Stimulated activated CD4-positive, alpha-beta T cell treated with anti-CD3 and anti-CD28 coated beads, TNF-alpha, amount 100 ng/mL, for 48 hours (primary cell): ENCODE data around the gene PDE2A.

Source experiments
- DNase-seq, 3 donors: peaks; one replicate each; pipeline ENCODE4 v3.0.0-alpha.2; 2020; ENCODE audit warnings: low read depth in 3 of 3

PDE2A gene

DNA sequence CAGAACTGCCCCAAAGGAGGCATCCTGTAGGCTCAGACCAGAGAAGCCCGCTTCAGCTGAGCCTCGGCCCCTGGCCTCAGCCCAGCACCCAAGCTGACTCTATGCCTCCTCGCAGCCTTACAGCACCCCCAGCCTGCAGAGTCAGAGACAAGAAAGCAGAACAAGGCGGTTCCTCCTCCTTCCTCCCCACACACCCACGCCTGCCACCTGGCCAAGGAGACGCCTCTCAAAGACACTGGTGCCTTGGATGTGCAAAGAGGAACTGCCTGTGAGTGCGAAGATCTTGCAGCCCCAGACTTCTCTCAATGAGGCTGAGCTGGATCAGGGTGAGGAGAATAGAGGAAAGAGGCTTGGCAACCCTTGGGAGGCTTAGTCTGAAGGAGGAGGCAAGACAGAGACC lies 60.2 kb downstream of the PDE2A start:
- no peak for DNase-seq

- no peak for DNase-seq
These were observed 60.8 kb downstream of the PDE2A start for GRCh38 chr11:72613450-72613849.

- no peak for DNase-seq
These were observed 64.7 kb downstream of the PDE2A start for GRCh38 chr11:72609476-72609875.

DNA sequence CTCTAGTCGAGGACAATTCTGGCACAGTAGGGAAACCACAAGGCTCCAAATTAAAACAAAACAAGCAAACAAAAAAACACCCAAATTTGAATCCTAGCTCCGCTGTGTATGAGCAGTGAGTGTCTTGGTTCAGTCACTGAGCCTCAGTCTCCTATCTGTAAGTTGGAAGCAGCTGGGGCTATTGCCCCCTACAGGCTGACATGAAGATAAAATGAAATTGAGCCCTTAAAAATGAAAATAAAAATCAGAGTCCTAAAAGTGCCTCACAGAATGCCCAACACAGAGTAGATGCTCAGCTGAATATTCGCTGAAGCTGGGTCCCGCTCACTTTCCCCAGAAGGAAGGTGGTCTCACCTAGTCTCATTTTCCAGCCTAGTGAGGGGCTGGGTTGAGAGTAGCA lies 65.2 kb downstream of the PDE2A start:
- no peak for DNase-seq

DNA sequence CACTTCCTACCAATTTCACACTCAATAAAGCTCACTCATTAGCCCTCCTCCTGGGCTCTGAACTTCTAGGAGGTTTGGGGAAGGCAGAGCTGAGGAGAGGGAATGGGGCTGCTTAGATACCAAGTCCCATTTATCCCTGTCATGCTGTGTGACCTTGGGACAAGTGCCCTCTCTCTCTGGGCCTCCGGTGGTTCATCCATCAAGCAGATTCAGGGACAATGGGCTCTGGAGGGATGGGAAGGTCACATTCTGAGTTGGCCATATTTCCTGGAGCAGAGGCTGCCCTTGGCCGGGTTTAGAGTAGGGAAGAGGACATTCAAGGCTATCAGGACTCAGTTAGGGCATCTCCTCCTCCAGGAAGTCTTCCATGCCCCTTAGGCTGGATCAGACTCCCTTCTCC lies 66.7 kb downstream of the PDE2A start:
- no peak for DNase-seq

DNA sequence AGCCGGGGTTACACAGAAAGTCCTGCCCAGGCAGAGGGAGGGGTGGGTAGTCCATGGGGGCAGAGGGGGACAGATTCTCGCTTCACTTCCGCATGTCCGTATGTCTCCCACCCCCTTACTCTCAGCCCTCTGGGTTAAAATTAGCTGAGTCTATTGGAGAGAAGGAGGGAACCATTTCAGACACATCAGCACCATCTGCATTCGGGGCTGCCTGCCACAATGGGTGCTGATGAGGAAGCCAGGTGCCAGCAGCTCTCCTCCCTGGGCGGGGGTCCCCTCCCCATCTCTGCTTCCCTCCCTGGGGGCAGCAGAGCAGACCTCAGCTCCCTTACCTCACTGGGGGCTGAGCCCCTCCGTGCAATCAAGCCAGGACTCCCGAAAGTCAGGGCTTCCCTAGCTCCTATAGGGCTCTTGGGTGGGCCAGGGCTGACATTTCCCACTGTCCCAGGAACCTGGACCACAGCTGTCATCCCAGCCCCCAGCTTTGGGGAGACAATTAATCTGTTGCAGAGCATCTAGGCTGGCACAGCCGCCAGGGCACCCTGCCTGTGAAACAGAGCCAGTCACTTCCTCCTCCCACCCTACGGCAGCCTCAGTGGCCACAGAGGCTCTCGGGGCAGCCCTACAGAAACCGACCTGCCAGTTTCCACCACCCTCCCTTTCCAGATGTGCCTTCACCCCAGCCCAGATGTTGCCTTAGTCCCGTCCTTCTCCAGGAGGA lies 67.3 kb downstream of the PDE2A start:
- no peak for DNase-seq

DNA sequence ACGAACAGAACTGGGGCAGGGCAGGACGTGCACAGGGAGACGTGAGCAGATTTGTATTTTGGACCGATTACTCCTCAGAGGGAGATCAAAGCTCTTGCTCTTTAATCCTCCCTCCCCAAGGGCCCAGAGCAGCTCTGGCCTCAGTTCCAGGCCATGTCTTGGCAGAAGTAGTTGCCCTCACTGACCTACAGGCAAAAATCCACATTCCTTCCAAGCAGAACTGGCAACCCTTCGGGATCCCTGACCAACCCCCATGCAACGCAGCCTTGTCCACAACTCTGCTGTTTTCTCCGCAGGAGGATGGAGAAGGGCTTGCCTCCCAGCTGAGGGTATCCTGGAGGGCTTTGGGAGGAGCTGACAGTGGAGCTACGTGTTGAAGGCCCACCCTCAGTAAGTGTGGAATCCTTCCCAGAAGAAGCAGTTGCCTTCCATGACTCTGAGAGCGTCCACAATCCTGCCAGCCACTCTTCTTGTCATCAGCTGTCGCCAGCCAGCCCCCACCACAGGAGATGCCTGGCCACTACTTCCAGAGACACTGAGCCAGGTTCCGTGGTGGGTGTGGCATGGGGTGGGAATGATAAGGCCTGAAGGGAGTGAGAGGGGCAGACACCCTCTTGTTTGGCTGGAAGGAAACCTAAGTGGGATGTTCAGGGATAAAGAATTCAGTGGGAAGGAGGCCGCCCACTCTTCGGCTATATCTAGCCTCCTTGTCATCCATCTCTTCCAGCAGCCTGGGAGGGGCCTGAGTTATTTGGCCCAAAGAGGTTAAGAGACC lies 68.1 kb downstream of the PDE2A start:
- no peak for DNase-seq

DNA sequence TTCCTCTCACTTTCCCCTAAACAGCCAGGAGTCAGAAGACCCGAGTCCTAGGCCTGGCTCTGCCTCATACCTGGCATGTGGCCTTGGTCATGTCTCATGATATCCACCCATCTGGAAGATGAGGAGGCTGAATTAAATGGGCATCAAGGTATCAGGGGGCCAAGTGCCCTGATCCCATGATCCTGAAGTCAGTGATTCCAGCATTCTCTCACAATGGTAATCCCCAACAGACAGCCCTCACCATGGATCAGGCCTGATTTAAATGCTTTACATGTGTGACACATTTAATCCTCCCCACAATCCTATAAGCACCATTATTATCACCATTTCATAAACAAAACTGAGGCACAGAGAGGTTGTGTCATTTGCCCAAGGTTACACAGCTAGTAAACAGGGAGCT lies 70.0 kb downstream of the PDE2A start:
- no peak for DNase-seq

GRCh38 chr11:72602250-72602904 lies 71.8 kb downstream of the PDE2A start:
- no peak for DNase-seq

GRCh38 chr11:72600557-72600956 lies 73.7 kb downstream of the PDE2A start:
- DNase-seq = no peak

- no peak for DNase-seq
These were observed 74.7 kb downstream of the PDE2A start for GRCh38 chr11:72599325-72600117.

GRCh38 chr11:72598906-72599305 lies 75.3 kb downstream of the PDE2A start:
- no peak for DNase-seq

GRCh38 chr11:72598466-72598865 lies 75.8 kb downstream of the PDE2A start:
- DNase-seq = no peak

- no peak for DNase-seq
These were observed 76.5 kb downstream of the PDE2A start for GRCh38 chr11:72597721-72598120.

- no peak for DNase-seq
These were observed 78.9 kb downstream of the PDE2A start for GRCh38 chr11:72595292-72595684.

DNA sequence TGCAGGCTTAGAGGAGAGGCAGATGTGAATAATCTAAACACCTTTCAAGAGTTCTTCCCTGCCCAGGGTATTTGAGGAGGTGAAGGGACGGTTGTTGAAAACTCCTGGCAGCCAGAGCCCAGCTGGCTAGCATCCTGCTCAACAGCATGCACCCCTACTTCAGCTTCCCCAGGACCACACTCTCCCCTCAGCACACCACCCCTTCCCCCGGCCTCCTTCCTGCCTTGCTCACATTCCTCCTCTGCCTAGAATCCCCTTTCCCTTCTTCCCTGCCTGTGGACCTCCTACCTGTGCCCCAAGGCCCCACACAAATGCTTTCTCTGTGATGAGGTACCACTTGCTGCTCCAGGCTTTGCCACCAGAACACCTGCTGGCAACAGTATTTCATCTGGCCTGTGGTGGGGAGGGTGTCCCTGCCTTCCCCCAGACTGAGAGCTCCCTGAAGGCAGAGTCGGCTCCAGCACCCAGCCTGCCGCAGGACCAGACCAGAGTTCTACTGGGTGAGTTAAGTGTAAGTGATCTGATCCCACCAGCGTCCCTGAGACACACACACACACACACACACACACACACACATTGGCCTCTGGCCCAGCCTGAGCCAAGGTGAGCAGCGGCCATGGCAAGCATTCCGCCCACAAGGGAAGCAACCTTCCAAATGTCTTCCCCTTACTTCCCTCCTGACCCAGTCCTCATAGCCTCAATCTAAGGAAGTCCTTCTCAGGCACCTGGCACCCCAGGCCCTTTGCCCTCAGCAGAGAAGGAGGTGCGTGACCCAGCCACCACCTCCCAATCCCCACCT lies 79.5 kb downstream of the PDE2A start:
- no peak for DNase-seq

GRCh38 chr11:72592698-72593495 lies 81.3 kb downstream of the PDE2A start:
- no peak for DNase-seq

DNA sequence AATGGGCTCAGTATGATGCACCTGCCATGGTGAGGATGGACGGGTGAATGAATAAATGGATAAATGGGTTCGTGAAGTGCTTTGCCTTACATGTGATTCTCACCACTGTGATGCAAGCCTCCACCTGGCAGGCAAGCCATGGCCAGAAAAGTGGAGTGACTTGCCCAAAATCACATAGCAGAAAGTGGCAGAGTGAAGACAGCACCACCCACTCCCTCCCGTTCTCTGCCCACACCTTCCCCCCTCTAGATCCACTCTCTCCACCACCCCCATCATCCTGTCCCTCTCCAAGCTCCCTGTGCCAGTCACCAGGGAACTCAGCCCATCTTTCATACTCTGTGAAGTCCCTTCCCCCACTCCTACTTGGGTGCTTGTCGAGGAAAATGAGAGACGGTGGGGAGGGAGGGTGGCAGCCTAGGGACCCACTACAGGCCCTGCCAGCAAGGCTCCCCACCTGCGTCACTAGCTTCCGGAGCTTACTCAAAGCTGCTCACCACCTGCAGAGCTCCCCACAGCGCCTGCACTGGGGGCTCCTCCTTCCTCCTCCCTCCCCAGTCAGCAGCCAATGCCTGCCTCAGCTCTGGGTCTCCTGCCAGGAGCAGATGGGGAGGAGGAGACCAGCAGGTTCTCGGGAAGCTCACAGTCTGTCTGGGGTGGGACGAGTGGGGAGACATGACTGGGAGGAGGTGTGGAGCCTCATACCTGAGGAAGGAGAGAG lies 82.3 kb downstream of the PDE2A start:
- peak in 2 of 3 donors; percentile 40 to 44 for DNase-seq

DNA sequence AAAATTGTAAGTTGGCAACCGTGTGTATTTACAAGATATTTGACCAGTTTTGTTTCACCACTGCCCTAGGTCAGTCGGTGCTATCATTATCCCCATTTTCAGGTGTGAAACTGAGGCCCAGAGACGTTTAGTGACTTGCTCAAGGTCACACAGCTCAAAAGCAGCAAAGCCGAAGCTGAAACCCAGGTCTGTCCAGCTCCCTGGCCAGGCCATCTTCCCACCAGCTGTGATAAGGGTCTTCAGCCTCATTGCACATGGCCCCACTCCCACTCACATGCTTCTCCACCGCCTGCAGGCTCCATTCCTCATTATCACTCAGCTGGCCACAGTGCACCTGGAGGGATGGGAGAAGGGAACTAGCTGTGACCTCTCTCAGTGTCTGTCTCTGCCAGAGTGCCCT lies 83.2 kb downstream of the PDE2A start:
- DNase-seq = no peak
